ENCODE data around the gene SBK1. TPM values are rescaled to one million over a fixed set of nuclear protein-coding genes. Genes with fewer than 3 reads are reported as not detected.
A peak's percentile ranks its signal among the peaks of the same experiment; 100 is the strongest.
"Not testable (repeated sequence)": the region's sequence is repeated elsewhere in the genome, so short reads cannot be mapped to it uniquely, and the experiment has no call there.

Gene SBK1
- under 0.01 TPM in 1 of 2 replicates, not detected in the other for total RNA-seq

DNA sequence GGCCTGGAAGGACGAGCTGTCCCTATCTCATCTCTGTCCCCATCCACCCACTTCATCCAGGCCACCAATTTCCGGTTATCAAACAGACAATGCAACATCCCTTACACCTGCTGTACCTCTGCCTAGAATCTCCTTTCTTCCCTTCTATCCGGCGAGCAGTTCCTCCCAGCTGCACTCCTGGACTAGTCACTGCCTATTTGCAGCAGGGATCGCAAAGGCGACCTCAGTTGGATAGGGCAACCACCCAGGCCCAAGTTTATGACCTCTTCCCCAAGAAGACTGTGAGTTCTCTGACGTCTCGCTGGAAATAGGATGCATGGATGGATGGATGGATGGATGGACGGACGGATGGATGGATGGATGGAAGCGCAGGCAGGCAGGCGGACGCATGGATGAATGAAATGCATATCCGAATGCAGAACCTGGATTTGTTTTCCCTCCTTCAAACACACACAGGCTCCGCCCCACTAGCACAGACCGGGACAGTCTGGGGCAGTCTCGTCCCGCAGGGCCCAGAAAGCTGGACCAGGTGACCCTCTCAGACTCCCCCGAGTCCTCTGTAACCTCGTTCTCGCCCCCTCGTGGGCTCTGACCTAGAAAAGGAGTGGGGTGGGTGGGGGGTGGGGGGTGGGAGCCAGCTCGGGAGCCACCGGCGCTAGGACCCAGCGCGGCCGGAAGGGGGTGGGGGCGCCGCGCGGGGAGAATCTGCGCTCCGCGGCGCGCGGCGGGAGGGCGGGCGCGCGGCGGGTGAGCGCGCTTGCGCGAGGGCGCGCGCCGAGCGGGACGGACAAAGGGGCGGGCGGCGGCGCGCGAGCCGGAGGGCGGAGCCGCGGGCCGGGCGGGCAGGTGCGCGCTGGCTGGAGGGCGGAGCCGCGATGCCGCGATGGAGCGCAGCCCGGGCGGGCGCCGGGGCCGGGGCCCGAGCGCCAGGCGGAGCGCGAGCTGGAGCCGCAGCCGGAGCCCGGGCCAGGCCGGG is at the start of gene SBK1:
Gene SBK1, plus strand, starts transcription at position 875 of the 976 bp plus-strand sequence. CDS start 24,867 bp downstream, outside the sequence.
- peak within 1 kb of the TSS; percentile 63 for H3K4me3 ChIP-seq (ENCODE audit: low read depth, low read length)
- DNase-seq (ENCODE audit: low read depth): peak; percentile 35
- TF ChIP-seq, protein P1, sequence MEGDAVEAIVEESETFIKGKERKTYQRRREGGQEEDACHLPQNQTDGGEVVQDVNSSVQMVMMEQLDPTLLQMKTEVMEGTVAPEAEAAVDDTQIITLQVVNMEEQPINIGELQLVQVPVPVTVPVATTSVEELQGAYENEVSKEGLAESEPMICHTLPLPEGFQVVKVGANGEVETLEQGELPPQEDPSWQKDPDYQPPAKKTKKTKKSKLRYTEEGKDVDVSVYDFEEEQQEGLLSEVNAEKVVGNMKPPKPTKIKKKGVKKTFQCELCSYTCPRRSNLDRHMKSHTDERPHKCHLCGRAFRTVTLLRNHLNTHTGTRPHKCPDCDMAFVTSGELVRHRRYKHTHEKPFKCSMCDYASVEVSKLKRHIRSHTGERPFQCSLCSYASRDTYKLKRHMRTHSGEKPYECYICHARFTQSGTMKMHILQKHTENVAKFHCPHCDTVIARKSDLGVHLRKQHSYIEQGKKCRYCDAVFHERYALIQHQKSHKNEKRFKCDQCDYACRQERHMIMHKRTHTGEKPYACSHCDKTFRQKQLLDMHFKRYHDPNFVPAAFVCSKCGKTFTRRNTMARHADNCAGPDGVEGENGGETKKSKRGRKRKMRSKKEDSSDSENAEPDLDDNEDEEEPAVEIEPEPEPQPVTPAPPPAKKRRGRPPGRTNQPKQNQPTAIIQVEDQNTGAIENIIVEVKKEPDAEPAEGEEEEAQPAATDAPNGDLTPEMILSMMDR (IDR thresholded peaks at IDR 0.05; ENCODE audit: insufficient read depth, low read depth, low read length): no peak

DNA sequence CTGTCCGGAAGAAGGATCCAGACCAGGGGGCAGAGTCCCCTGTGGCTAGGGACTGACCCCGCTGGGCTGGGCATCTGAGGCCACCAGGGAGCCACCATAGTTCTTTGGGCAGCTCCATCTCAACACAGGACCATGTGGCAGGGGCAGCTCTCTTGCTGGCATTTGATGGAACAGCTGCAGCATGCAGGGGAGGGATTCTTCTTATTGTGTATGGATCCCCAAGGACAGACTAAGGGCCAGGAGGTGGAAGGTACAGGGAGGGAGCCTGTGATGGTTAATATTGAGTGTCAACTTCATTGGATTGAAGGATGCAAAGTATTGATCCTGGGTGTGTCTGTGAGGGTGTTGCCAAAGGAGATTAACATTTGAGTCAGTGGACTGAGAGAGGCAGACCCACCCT is 42.8 kb upstream of the SBK1 start:
- DNase-seq (ENCODE audit: low read depth): not testable (repeated sequence)

DNA sequence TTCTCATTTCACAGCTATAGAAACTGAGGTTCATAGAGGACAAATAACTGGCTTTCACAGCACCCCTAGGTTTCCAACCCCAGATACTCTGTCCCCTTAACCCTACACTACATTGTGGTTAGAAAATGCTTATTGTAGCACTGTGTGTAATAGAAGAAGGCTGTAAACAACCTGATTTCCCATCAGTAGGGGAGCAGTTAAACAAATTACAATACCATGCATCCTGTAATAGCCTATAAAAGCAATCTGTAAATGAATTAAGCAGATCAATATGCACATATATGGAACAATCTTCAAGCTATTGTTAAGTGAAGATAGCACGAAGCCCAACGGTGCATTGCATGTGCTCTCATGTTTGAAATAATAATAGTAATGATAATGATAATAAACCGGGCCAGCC is 41.3 kb upstream of the SBK1 start:
- no peak overlapping the region for H3K4me3 ChIP-seq (ENCODE audit: low read depth, low read length)
- TF ChIP-seq, protein P1 (IDR thresholded peaks at IDR 0.05; ENCODE audit: insufficient read depth, low read depth, low read length): no peak
- DNase-seq (ENCODE audit: low read depth): no peak

More for the DNA sequence above, 42.8 kb upstream of the SBK1 start:
- not testable (repeated sequence) for H3K4me3 ChIP-seq (ENCODE audit: low read depth, low read length)

DNA sequence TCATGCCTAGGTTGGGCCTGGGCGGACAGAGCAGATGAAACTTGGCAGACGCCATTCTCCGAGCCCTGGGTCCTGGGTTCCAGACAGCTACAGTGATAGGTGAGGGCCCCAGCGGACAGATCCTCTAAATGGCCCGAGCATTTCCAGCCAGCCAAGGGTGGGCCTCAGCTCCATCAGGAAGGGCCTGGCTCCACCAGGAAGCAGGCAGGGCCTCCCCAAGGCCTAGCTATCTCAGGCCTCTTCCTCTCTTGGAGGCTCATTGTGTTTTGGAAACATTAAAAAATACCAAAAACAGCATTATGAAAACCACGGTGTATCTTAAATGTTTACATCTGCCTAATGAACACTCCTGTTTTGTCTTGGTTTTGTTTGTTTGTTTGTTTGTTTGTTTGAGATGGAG is 38.2 kb upstream of the SBK1 start:
- H3K4me3 ChIP-seq (ENCODE audit: low read depth, low read length): no peak overlapping the region
- DNase-seq (ENCODE audit: low read depth): no peak
- TF ChIP-seq, protein P1 (IDR thresholded peaks at IDR 0.05; ENCODE audit: insufficient read depth, low read depth, low read length): no peak

DNA sequence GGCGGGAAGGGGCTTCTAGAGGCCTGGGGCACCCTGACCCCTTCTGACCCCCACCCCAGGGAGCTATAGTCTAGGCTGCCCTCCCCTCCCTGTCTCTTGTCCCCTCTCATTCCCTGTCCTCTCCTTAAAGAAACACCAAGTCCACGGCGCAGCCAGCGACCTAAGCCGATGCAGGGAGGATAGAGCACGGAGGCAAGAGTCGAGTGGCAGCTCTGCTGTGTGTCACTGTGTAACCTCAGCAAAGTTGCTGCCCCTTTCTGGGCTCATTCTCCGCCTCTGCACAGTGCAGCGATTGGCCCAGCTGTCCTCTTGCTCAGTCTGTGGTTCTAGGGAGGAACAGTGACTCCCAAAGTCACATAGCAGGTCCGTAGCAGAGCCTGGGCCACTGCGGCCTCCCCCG is 36.5 kb upstream of the SBK1 start:
- TF ChIP-seq, protein P1 (IDR thresholded peaks at IDR 0.05; ENCODE audit: insufficient read depth, low read depth, low read length): no peak
- DNase-seq (ENCODE audit: low read depth): no peak
- no peak overlapping the region for H3K4me3 ChIP-seq (ENCODE audit: low read depth, low read length)

DNA sequence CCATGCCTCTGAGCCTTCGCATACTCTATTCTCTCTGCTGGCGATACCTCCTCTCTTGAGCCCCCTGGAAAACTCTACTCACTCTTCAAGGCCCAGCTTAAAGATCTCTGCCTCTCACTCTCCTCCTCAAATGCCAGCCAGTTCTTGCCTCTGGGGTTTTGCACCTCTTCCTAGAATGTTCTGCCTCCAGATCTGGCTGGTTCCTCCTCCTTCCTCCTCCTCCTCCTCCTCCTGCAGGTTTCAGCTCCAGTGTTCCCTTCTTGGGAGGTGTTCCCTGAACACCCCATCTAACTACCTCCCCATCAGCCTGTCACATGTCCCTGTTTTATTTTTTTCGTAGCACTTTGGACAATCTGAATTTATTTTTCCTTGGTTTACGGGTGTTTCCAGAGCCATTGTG is 35.1 kb upstream of the SBK1 start:
- DNase-seq (ENCODE audit: low read depth): no peak
- H3K4me3 ChIP-seq (ENCODE audit: low read depth, low read length): no peak overlapping the region
- TF ChIP-seq, protein P1 (IDR thresholded peaks at IDR 0.05; ENCODE audit: insufficient read depth, low read depth, low read length): no peak

DNA sequence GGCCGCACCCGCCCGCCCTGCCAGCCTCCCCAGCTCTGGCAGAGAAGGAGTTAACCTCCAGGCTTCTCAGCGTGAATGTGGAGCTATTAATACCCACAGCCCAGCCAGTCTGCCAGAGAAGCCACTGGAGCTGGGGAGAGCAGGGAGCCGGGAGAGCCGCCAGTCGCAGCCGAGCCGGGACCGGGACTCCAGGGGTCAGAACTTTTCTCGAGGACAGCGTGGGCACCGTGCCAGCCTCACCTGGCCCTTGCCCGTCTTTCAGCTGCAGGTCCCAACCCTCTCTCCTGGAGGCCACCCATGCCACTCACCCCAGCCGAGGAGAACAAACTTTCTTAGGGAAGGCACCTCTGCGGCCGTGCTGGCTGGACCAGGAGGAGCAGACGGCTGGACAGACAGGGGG is 33.8 kb upstream of the SBK1 start:
- TF ChIP-seq, protein P1 (IDR thresholded peaks at IDR 0.05; ENCODE audit: insufficient read depth, low read depth, low read length): no peak
- no peak overlapping the region for H3K4me3 ChIP-seq (ENCODE audit: low read depth, low read length)
- DNase-seq (ENCODE audit: low read depth): no peak
